Mucosa of rectum (tissue), 2 donors: Measurements from ENCODE around the gene RAMP3.

ENCODE experiments used
- H3K27ac ChIP-seq, 2 donors: one replicate each; pipeline ENCODE4 v1.7.0; 2013; ENCODE audit warnings: inconsistent platforms in 2 of 2, low read depth in 2 of 2, low read length in 2 of 2
- H3K27me3 ChIP-seq, 2 donors: one replicate each; pipeline ENCODE4 v1.7.0; 2013; ENCODE audit warnings: low read length in 2 of 2; ENCODE audit not compliant: control insufficient read depth in 2 of 2, insufficient read depth in 2 of 2
- H3K36me3 ChIP-seq, 2 donors: one replicate each; pipeline ENCODE4 v1.7.0; 2013; ENCODE audit warnings: low read length in 2 of 2; ENCODE audit not compliant: control insufficient read depth in 2 of 2, insufficient read depth in 2 of 2
- H3K4me1 ChIP-seq, 2 donors: one replicate each; pipeline ENCODE4 v1.7.0; 2013; ENCODE audit warnings: low read length in 2 of 2, mild to moderate bottlenecking in 1 of 2; ENCODE audit not compliant: control insufficient read depth in 2 of 2, insufficient read depth in 2 of 2
- H3K4me3 ChIP-seq, 2 donors: one replicate each; pipeline ENCODE4 v1.7.0; 2013; ENCODE audit warnings: low read length in 2 of 2
- H3K9ac ChIP-seq, 2 donors: one replicate each; pipeline ENCODE4 v1.7.0; 2013; ENCODE audit warnings: low read length in 2 of 2, low read depth in 1 of 2, mild to moderate bottlenecking in 1 of 2
- H3K9me3 ChIP-seq, 2 donors: one replicate each; pipeline ENCODE4 v1.7.0; 2013; ENCODE audit warnings: low read length in 2 of 2; ENCODE audit not compliant: control insufficient read depth in 2 of 2
- donor health status: healthy.
- donor health status: Normal muscosa, but diverticular disease.

RAMP3 gene

DNA sequence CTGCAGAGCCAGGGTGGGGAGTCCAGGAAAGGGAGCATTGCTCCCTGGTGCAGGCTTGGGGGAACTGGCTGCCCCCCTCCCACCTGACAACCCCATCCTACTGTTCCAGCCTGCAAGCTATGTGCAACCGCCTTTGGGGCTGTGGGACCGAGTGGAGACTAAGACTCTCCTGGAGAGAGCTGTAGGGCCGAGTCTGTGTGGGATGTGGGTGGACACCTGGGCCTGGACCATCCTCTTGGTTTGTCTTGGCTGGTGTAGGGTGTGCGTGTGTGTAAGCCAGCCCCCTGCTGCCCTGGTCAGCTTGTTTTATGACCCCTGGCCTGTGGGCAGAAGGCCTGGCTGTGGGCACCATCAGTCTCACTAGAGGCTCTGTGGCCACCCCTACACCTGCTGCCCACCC is 1.6 kb upstream of the RAMP3 start:
- Histone ChIP-seq H3K4me3 (no peak overlapping the region), H3K36me3 (no peaks in the 10 kb centered on the region), H3K27me3 (peaks cover 14% of the 10 kb centered on the region in 2 donors), H3K9me3 (no peaks in the 10 kb centered on the region), H3K9ac (no peak overlapping the region), H3K4me1 (no peaks in the 10 kb centered on the region), H3K27ac (no peak overlapping the region)

- Histone ChIP-seq H3K4me1 (no peaks in the 10 kb centered on the region), H3K27me3 (peaks cover 14% of the 10 kb centered on the region in 2 donors), H3K36me3 (no peaks in the 10 kb centered on the region), H3K9me3 (no peaks in the 10 kb centered on the region), H3K9ac (no peak overlapping the region), H3K27ac (no peak overlapping the region), H3K4me3 (no peak overlapping the region)
Observed at GRCh38 chr7:45156516-45157272, 897 bp upstream of the RAMP3 start.

DNA sequence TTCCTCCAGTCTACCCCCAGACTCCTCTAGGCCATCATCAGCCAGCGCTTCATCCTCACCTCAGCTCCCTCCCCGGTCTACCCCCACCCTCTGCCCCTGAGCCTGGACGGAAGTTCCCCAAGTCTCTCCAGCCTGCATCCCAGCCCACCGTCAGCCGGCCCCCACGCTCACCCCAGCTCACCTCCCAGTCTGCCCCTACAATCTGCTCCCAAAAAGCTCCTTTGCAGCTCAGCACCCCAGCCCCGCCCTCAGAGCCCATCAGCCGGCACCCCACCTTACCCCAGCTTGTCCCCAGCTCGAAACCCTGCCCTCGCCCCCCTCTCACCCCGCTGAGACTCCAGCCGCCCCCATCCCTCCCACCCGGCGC is 322 bp upstream of the RAMP3 start:
- Histone ChIP-seq H3K27ac (no peak overlapping the region), H3K4me1 (no peaks in the 10 kb centered on the region), H3K9me3 (no peaks in the 10 kb centered on the region), H3K4me3 (no peak overlapping the region), H3K27me3 (peaks cover 14% of the 10 kb centered on the region in 2 donors), H3K36me3 (no peaks in the 10 kb centered on the region), H3K9ac (no peak overlapping the region)

GRCh38 chr7:45158471-45158870 is 880 bp downstream of the RAMP3 start:
- Histone ChIP-seq H3K4me3 (peak overlapping the region in 1 of 2 donors; percentile 13), H3K27me3 (peaks cover 14% of the 10 kb centered on the region in 2 donors), H3K27ac (peak overlapping the region in 1 of 2 donors; percentile 4), H3K4me1 (no peaks in the 10 kb centered on the region), H3K9me3 (no peaks in the 10 kb centered on the region), H3K36me3 (no peaks in the 10 kb centered on the region), H3K9ac (no peak overlapping the region)

DNA sequence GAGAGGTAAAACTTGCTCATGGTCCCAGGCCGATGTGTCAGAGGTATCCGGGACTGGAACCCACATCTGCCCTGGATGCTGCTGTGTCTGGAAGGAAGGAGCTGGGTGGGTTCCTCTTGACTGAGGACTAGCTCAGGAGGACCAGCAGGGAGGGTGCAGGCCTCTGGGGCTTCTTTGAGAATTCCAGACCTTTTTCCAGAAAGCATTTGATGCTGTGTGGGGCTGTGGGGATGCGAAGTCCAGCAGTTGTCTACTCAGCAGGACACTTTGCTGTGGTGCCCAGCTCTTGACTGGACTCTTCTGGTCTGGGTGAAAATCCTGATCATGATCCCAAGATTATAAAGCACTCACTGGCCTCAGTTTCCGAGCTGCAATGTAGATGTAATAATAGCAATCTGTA is 1.7 kb downstream of the RAMP3 start:
- no peaks in the 10 kb centered on the region for H3K36me3 ChIP-seq
- no peak overlapping the region for H3K4me3 ChIP-seq
- no peak overlapping the region for H3K27ac ChIP-seq
- H3K9me3 ChIP-seq: no peaks in the 10 kb centered on the region
- H3K27me3 ChIP-seq: peaks cover 14% of the 10 kb centered on the region in 2 donors
- no peak overlapping the region for H3K9ac ChIP-seq
- H3K4me1 ChIP-seq: no peaks in the 10 kb centered on the region

- Histone ChIP-seq H3K4me1 (no peaks in the 10 kb centered on the region), H3K27me3 (peaks cover 14% of the 10 kb centered on the region in 2 donors), H3K9ac (no peak overlapping the region), H3K9me3 (no peaks in the 10 kb centered on the region), H3K4me3 (no peak overlapping the region), H3K27ac (no peak overlapping the region), H3K36me3 (no peaks in the 10 kb centered on the region)
Observed at GRCh38 chr7:45160417-45160881, 2.9 kb downstream of the RAMP3 start.

DNA sequence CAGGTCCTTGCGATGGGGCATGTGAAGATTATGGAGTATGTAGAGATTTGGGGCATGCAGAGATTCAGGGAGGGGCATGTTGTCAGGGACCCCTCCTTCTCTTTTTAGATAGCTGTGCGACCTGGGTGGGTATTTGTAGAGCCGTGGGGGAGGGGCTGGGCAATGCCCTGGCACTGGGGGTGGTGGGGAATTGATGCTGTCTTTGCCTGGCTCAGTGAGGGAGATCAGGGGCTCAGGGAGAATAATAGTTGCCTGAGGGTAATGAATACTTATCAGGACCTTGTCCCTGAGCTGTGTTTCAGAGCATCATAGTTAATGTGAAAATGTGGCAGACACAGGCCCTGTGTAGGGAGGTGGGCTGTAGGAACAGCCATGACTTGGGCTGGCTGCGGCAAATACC is 3.5 kb downstream of the RAMP3 start:
- H3K4me3 ChIP-seq: no peak overlapping the region
- H3K9ac ChIP-seq: no peak overlapping the region
- no peaks in the 10 kb centered on the region for H3K9me3 ChIP-seq
- H3K27me3 ChIP-seq: peaks cover 14% of the 10 kb centered on the region in 2 donors
- no peak overlapping the region for H3K27ac ChIP-seq
- no peaks in the 10 kb centered on the region for H3K4me1 ChIP-seq
- no peaks in the 10 kb centered on the region for H3K36me3 ChIP-seq

- Histone ChIP-seq H3K27me3 (peaks cover 9 to 12% of the 10 kb centered on the region in 2 donors), H3K4me1 (no peaks in the 10 kb centered on the region), H3K4me3 (no peak overlapping the region), H3K36me3 (no peaks in the 10 kb centered on the region), H3K9me3 (no peaks in the 10 kb centered on the region), H3K9ac (no peak overlapping the region), H3K27ac (no peak overlapping the region)
Observed at GRCh38 chr7:45161842-45162241, 4.3 kb downstream of the RAMP3 start.

DNA sequence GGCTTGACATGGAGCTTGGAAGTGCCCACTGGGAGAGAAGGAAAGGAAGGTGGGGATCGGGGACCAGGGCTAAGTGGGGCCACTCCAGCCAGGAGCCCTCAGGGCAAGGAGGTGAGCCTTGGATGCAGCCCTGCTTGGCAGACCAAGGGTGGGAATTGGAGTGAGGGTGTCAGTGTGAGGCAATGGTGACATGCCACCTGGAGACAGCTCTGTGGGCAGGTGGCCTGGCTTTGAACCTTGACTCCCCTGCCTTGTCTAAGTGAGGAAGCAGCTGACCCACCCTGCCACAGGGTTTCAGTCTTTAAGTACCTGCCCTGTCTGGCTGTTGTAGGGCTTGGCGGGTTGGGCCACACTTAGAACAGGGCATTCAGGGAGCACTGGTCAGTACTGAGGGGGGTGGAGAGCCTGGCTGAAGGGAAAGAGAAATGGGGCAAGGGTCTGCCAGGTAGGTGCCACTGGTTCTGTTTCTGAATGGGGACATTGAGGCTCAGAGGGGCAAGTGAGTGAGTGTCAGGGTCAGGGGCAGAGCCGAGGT is 4.8 kb downstream of the RAMP3 start:
- Histone ChIP-seq H3K27ac (no peak overlapping the region), H3K27me3 (peaks cover 6 to 11% of the 10 kb centered on the region in 2 donors)

DNA sequence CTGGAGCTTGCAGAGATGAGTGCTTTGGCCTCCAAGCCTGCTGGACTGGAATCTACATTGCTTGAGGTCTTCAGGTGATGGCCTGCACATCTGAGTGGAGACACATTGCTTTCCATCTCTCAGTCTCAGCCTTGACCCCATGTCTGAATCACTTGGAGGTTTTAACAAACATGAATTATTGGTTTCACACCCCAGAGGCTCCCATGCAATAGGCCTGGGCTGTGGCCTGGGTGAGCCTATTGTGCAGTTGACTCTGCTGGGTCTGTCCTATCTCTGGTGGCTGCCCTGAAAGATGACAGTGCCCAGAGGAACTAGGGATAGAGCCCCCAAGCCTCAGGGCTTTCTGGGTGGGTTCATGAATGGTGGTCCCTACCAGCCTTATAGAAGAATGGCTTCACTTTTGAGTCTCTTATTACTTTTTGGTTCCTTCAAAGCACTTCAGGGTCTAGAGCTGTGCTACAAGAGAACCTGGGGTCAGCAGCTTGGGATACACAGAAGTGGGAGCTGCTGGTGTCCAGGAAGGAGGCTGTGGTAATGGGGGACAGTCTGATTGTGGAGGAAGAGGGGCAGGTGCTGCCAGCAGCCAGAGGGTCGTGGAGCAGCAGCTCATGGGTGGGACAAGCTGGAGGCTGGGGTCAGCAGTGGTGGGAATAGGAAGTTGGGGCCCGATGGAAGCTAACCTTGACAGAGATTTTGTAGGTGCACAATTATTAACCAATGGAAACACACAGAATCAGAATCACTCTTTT is 5.5 kb downstream of the RAMP3 start:
- Histone ChIP-seq H3K9ac (no peak overlapping the region), H3K4me1 (no peaks in the 10 kb centered on the region), H3K27ac (no peak overlapping the region), H3K36me3 (no peaks in the 10 kb centered on the region), H3K9me3 (no peaks in the 10 kb centered on the region), H3K27me3 (peaks cover 6 to 9% of the 10 kb centered on the region in 2 donors), H3K4me3 (no peak overlapping the region)

More for the DNA sequence above, 4.8 kb downstream of the RAMP3 start:
- Histone ChIP-seq H3K9ac (no peak overlapping the region), H3K4me3 (no peak overlapping the region), H3K36me3 (no peaks in the 10 kb centered on the region), H3K9me3 (no peaks in the 10 kb centered on the region), H3K4me1 (no peaks in the 10 kb centered on the region)
